NCI-H460 (cell line): Measurements from ENCODE around the gene PFKP. TPM values are rescaled to one million over a fixed set of nuclear protein-coding genes. Genes with fewer than 3 reads are reported as not detected.

Experiments
- DNase-seq: peaks from one replicate; pipeline ENCODE4 v3.0.0-alpha.2; 2016; ENCODE audit warnings: low read depth; ENCODE audit errors: extremely low read depth
- total RNA-seq: library from RNA; depleted of rRNA; stranded (reverse); fragments of >200 nt; shearing (Covaris generic); gene quantifications from 2 replicates; pipeline ENCODE4 v1.2.3, GENCODE V29; 2014

The PFKP gene
- total RNA-seq, 1 experiment from 2014 or later, result 190 TPM

GRCh38 chr10:3109633-3110032 lies 42.3 kb downstream of the PFKP start:
- DNase-seq, result no peak

GRCh38 chr10:3110782-3111620 lies 43.7 kb downstream of the PFKP start:
- no peak for DNase-seq

GRCh38 chr10:3111621-3112163 lies 44.3 kb downstream of the PFKP start:
- no peak for DNase-seq

GRCh38 chr10:3113343-3113720 lies 46.0 kb downstream of the PFKP start:
- DNase-seq, result no peak

GRCh38 chr10:3115685-3116084 lies 48.3 kb downstream of the PFKP start:
- DNase-seq, result no peak

GRCh38 chr10:3116508-3117100 lies 49.3 kb downstream of the PFKP start:
- DNase-seq, result no peak

GRCh38 chr10:3117486-3117885 lies 50.1 kb downstream of the PFKP start:
- DNase-seq, result no peak

GRCh38 chr10:3118641-3119091 lies 51.3 kb downstream of the PFKP start:
- DNase-seq, result no peak

- no peak for DNase-seq
These were observed 52.6 kb downstream of the PFKP start for GRCh38 chr10:3119796-3120459.

GRCh38 chr10:3122034-3122433 lies 54.7 kb downstream of the PFKP start:
- no peak for DNase-seq

GRCh38 chr10:3122486-3123205 lies 55.3 kb downstream of the PFKP start:
- peak; percentile 30 for DNase-seq

- no peak for DNase-seq
These were observed 56.4 kb downstream of the PFKP start for GRCh38 chr10:3123571-3124411.

GRCh38 chr10:3124412-3125175 lies 57.2 kb downstream of the PFKP start:
- DNase-seq, result no peak

- DNase-seq, result no peak
These were observed 58.3 kb downstream of the PFKP start for GRCh38 chr10:3125527-3126170.

- DNase-seq, result no peak
These were observed 58.9 kb downstream of the PFKP start for GRCh38 chr10:3126249-3126648.

GRCh38 chr10:3126741-3127346 lies 59.5 kb downstream of the PFKP start:
- DNase-seq, result no peak

- no peak for DNase-seq
These were observed 60.6 kb downstream of the PFKP start for GRCh38 chr10:3127921-3128320.
